Stimulated activated effector memory CD8-positive, alpha-beta T cell treated with anti-CD3 and anti-CD28 coated beads, Interleukin-12 subunit alpha, Interleukin-12 subunit beta, amount 100 ng/mL, for 72 hours (primary cell): ENCODE measurements around the gene CACNA1F.

Experiments used
- ATAC-seq: fragments of 150-1000 bp; cut with Tn5 transposase; 2 replicates; pipeline ENCODE4 v1.10.0; 2021
- DNase-seq, 2 donors: peaks; one replicate each; pipeline ENCODE4 v3.0.0; 2021 to 2022; ENCODE audit warnings: low spot score in 2 of 2
- H3K27ac Mint-ChIP-seq: one replicate; pipeline ENCODE4 v1.8.0; 2022; ENCODE audit warnings: mild to moderate bottlenecking, mixed read lengths
- H3K36me3 Mint-ChIP-seq: one replicate; pipeline ENCODE4 v1.8.0; 2022; ENCODE audit warnings: mild to moderate bottlenecking, mixed read lengths
- H3K4me1 Mint-ChIP-seq: one replicate; pipeline ENCODE4 v1.8.0; 2022; ENCODE audit warnings: mixed read lengths
- H3K4me3 Mint-ChIP-seq: one replicate; pipeline ENCODE4 v1.8.0; 2022; ENCODE audit warnings: mild to moderate bottlenecking, mixed read lengths
- H3K9me3 Mint-ChIP-seq: one replicate; pipeline ENCODE4 v1.8.0; 2022; ENCODE audit warnings: mixed read lengths

The CACNA1F gene

DNA sequence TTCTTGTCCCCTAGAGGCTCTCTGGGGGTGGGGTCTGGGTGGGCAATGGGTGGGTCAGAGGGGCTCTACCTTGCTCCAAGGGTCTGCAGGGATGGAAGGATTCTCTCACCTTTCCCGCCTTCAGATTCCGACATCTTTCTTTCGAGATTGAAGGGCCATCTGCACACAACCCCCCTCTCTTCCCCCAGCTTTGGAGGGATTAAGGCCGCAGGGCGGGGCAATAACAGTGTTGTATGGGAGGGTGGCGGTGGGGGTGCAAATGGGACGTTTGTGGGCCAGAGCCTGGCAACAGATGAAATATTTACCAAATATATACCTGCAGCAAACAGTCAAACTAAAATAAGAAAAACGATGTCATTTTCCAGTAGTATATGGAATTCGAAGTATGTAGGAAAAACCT lies at the start of gene CACNA1F:
Gene CACNA1F (minus strand): TSS at position 165 of the 400 bp plus-strand sequence. CDS start 31 bp downstream, at position 134.
- Mint-ChIP-seq H3K27ac (no peak within 1 kb of the TSS), H3K36me3 (peaks cover 16% of the 10 kb centered on the region), H3K9me3 (no peaks in the 10 kb centered on the region), H3K4me3 (no peak within 1 kb of the TSS), H3K4me1 (peaks cover 30% of the 10 kb centered on the region)
- no peak for DNase-seq
- ATAC-seq: no peak

DNA sequence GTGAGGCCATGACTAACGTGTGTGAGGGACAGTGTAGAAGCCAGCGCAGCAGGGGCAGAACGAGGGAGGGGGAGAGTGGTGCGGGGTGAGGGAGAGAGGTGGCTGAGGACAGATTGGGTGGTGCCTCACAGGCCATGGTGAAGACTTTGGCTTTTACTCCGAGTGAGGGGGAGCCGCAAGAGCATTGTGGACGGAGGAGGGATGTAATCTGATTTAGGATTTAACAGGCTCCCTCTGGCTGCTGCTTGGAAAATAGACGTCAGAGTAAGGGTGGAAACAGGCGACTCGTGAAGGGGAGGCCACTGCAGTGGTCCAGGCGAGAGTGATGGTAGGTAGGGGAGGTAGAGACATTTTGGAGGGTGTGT lies 49.5 kb upstream of the CACNA1F start:
- no peak overlapping the region for H3K4me3 Mint-ChIP-seq
- no peaks in the 10 kb centered on the region for H3K9me3 Mint-ChIP-seq
- peaks cover 34% of the 10 kb centered on the region for H3K4me1 Mint-ChIP-seq
- ATAC-seq: no peak
- no peak overlapping the region for H3K27ac Mint-ChIP-seq
- peaks cover 6% of the 10 kb centered on the region for H3K36me3 Mint-ChIP-seq
- no peak for DNase-seq

DNA sequence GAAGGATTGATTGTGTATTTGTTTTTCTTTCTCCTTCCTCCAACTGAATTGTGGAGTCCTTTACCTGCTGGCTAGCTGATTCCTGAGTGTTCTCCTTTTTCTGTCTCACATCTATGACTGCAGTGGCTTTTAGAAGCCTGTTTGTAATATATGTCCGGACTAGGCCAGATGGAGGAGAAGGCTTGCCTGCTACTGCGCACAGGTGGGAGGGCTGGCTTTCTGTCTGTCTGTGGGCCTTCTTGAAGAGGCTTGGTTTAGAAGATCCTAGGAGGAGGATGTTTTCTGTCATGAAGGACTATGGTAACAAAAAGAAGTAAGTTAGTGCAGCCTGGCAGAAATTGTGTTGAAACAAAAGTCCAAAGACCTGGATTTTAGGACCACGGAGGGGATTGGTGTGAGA lies 44.9 kb upstream of the CACNA1F start:
- ATAC-seq (no peak), DNase-seq (no peak)
- Mint-ChIP-seq H3K36me3 (peaks cover 25% of the 10 kb centered on the region), H3K4me1 (peaks cover 64% of the 10 kb centered on the region), H3K9me3 (no peaks in the 10 kb centered on the region), H3K4me3 (peak overlapping the region; percentile 80), H3K27ac (peak overlapping the region; percentile 93)

DNA sequence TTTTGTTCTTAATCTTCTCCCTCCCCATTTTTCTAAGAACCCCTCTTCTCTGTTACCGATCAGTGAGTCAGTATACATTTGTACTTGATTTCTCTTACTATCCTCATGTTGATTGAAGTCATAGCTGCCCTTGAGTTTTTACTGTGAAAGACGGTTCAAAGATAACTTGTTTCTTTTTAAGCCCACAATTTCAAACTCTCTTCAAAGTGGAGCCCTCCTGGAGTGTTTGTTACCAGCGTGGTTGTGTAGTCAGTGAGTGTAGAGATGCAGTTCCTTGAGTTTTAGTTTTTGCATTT lies 44.3 kb upstream of the CACNA1F start:
- ATAC-seq (peak; percentile 60), DNase-seq (no peak)
- no peaks in the 10 kb centered on the region for H3K9me3 Mint-ChIP-seq
- H3K36me3 Mint-ChIP-seq: peaks cover 30% of the 10 kb centered on the region
- peak overlapping the region; percentile 93 for H3K27ac Mint-ChIP-seq
- peaks cover 66% of the 10 kb centered on the region for H3K4me1 Mint-ChIP-seq
- peak overlapping the region; percentile 80 for H3K4me3 Mint-ChIP-seq

DNA sequence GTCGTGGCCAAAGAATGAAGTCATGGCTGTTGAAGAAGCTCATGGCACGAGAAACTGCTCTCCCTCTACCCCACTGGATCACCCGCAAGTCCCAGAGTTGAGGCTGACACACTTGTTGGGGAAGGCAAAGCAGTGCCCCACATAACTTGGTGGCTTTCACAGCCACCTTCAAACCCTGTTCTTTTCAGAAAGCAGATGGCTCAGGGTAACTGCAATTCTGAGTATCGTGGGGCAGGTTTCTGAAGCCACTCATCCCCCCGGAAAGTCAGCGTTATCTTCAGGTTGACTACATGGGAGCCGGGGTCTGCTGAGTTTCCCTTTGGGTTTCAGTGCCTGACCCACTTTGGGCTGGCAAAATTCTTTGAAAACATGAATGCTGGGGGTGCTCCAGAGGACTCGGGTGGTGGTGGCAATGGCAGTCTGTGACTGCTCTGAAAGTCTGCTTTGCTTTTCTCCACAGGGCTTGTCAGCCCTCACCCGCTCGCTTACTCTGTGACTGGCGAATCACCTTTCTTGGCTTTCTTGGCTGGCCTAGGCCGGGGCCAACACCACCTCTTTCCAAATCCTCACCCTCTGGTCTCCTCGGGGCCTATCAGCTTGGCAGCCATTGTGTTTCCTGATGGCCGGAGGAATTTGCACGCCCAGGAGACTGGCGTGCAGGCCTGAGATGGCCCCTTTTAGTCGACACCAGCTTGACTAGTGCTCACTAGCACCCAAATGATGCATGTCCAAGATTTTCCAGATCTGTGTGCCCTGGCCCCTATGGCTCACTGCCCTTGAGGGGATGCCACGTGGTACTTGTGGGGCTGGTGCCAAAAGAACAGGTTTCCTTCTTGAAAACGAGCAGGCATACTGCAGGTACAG lies 43.8 kb upstream of the CACNA1F start:
- peaks cover 31% of the 10 kb centered on the region for H3K36me3 Mint-ChIP-seq
- no peaks in the 10 kb centered on the region for H3K9me3 Mint-ChIP-seq
- ATAC-seq: peak; percentile 71
- peak in 1 of 2 donors; percentile 55 for DNase-seq
- peaks cover 62% of the 10 kb centered on the region for H3K4me1 Mint-ChIP-seq
- peak overlapping the region; percentile 93 for H3K27ac Mint-ChIP-seq
- H3K4me3 Mint-ChIP-seq: peak overlapping the region; percentile 80

DNA sequence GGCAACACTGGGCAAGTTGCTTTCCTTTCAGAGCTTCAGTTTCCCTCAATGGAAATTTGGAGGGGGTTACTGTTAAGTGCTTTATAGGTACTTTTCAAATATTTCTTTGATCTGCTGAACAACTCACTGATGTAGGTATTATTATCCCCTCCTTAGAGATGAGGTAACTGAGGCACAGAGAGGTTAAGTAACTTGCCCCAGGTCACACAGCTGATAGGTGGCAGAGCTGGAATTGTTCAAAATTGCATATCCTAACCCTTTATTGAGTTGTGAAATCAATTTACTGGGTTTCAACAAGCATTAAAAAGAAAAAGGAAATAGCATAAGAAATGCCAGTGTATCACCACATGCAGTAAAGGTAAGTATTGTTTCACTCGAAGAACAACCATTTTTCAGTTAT lies 43.1 kb upstream of the CACNA1F start:
- no peak for ATAC-seq
- Mint-ChIP-seq H3K27ac (peak overlapping the region; percentile 93), H3K9me3 (no peaks in the 10 kb centered on the region), H3K36me3 (peaks cover 34% of the 10 kb centered on the region), H3K4me1 (peaks cover 65% of the 10 kb centered on the region), H3K4me3 (peak overlapping the region; percentile 80)
- no peak for DNase-seq

DNA sequence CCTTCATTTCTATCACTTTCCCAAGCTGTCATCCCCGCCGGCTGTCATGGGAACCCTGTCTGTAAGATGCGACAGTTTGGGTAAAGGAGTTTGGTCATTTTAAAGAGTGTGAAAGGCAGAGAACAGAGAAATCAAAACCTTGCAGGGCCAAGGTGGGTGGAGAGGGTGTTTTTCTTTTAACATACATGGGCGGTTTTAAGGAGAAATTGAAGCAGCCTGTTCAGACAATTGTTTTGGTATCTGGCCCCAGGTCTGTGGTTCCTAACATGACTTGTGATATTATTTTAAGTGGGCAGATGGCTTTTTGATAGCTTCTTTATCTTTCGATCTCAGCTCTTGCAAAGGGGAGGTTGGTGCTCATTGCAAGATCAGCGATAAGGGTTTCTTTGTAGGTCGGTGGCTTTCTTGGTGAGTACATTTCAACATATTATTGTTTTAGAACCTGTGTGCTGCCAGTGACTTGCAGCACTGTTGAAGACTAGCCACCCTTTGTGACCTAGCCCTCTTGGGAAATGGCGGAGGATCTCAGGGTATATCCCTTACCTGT lies 40.1 kb upstream of the CACNA1F start:
- Mint-ChIP-seq H3K27ac (peak overlapping the region; percentile 93), H3K36me3 (peaks cover 51% of the 10 kb centered on the region), H3K4me3 (peak overlapping the region; percentile 80), H3K9me3 (no peaks in the 10 kb centered on the region), H3K4me1 (peaks cover 68% of the 10 kb centered on the region)
- peak in 1 of 2 donors; percentile 61 for DNase-seq
- peak; percentile 25 for ATAC-seq

DNA sequence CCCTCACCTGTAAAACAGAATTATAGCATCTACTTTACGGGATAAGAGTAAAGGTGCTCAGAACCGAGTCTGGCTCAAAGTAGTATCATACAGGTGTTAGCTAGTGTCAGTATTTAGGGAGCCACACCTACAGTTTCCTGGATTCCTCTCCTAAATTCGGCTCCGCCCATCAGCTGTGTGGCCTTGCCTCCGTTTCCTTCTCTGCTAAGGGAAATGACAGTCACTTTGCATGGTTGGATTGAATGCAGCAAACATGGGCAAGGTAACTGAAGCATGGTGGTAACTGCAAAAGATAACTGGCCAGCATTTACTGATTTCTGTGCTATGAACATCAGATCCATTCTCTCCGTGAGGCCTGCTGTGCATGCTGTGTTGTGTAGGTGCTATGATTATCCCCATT lies 39.3 kb upstream of the CACNA1F start:
- Mint-ChIP-seq H3K27ac (peak overlapping the region; percentile 93), H3K4me1 (peaks cover 68% of the 10 kb centered on the region), H3K9me3 (no peaks in the 10 kb centered on the region), H3K36me3 (peaks cover 48% of the 10 kb centered on the region), H3K4me3 (peak overlapping the region; percentile 80)
- ATAC-seq: no peak
- no peak for DNase-seq

DNA sequence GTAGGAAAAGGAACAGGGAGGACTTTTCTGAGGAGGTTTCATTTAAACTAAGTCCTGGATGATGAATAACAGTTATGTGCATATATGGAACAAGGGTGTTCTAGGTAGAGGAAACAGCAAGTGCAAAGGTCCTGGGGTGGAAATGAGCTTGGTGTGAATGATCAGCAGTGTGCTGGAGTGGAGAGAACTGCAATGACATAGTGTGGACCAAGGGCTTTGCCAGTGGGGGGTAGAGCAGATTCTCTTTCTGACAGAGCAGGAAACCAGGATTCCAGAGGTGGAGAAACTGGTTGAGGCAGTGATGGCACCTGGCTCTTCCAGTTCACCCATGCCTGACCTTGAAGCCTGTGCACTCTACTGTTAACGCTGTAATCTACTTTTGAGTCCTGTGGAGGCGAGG lies 38.2 kb upstream of the CACNA1F start:
- no peak for ATAC-seq
- Mint-ChIP-seq H3K9me3 (no peaks in the 10 kb centered on the region), H3K4me3 (peak overlapping the region; percentile 80), H3K4me1 (peaks cover 61% of the 10 kb centered on the region), H3K27ac (peak overlapping the region; percentile 91), H3K36me3 (peaks cover 40% of the 10 kb centered on the region)
- no peak for DNase-seq

DNA sequence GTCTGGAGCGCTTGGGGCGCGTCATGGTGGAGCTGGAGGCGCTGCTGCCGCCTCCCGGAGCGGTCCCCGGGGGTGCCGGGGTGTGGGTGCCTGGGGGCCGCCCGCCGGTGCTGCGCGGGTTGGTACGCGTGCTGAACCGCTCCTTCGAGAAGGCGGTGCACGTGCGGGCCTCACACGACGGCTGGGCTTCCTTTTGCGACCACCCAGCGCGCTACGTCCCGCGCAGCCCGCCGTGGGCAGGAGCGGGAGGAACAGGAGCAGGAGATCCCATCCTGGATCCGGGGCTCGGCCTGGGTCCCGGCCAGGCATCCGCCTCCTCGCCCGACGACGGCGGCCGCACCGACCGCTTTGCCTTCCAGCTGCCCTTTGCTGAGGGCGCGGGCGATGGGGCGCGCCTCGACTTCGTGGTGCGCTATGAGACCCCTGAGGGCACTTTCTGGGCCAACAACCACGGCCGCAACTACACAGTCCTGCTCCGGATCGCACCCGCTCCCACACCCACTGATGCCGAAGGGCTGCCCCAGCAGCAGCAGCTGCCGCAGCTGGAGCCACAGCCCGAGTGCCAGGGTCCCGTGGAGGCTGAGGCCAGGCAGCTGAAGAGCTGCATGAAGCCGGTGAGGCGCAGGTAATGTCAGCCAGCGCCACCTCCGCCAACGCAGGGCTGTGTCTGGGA lies 37.2 kb upstream of the CACNA1F start:
- ATAC-seq (no peak), DNase-seq (no peak)
- Mint-ChIP-seq H3K27ac (peak overlapping the region; percentile 96), H3K4me1 (peaks cover 55% of the 10 kb centered on the region), H3K4me3 (peak overlapping the region; percentile 80), H3K36me3 (peaks cover 40% of the 10 kb centered on the region), H3K9me3 (no peaks in the 10 kb centered on the region)

DNA sequence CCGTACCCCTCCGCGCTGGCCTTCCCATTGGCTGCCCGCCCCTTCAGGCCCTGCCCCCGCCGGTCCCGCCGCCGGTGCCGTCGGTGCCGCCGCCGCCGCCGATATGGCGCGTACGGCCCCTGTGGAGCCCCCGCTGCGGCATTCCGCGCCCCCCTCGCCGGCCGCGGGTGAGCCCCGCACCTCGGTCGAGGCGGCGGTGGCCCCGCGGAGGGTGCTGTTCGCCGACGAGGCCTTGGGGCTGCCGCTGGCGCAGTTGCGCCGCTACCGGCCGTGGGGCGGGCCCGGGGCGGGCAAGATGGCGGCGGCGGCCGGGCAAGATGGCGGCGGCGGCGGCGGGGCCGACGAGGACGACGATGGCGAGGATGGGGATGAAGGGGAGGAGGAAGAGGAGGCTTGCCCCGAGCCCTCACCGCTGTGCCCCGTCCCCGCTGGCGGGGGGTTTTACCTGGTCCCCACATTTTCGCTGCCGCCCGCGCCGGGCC lies 36.7 kb upstream of the CACNA1F start, which contains the start of gene PPP1R3F:
Gene PPP1R3F (plus strand): TSS at position 27 of the 482 bp plus-strand sequence. CDS start 77 bp downstream, at position 104.
- DNase-seq: no peak
- H3K4me1 Mint-ChIP-seq: peaks cover 53% of the 10 kb centered on the region
- H3K36me3 Mint-ChIP-seq: peaks cover 40% of the 10 kb centered on the region
- H3K9me3 Mint-ChIP-seq: no peaks in the 10 kb centered on the region
- peak within 1 kb of the TSS; percentile 80 for H3K4me3 Mint-ChIP-seq
- peak; percentile 17 for ATAC-seq
- peak within 1 kb of the TSS; percentile 96 for H3K27ac Mint-ChIP-seq

DNA sequence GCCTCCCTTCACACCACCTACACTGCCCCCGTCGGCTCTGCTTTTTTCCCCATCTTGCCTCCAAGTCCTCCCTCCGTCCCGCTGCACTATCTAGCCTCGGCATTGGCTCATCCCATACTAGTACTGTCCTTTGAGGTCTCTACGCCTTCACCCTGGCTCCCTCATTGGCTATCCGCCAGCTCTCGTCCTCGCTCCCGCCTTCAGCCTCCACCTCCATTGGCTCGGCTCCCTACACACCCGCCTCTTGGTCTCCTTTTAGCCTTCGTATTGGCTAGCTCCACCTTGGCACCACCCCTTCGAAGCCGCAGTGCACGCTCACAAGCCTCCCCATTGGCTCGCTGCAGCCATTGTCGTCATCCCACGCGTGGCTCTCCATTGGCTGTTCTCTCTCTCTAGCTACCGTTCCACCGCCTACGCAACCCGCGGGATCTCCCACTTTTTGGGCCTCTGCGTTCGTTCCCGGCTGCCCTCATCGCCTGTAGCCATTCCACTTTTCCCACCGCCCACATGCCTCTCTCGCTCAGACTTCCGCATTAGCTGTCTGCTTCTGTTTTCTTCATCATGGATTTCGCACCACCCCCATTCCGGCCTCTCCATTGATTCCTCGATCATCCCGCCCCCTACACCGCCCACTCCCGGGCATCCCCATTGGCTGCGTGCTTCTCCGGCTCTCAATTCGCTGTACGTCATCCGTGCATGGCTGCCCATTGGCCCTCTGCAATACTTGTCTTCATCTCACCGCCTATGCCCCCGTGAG lies 36.0 kb upstream of the CACNA1F start:
- Mint-ChIP-seq H3K9me3 (no peaks in the 10 kb centered on the region), H3K4me3 (peak overlapping the region; percentile 80), H3K4me1 (peaks cover 50% of the 10 kb centered on the region), H3K36me3 (peaks cover 41% of the 10 kb centered on the region), H3K27ac (peak overlapping the region; percentile 96)
- peak; percentile 70 to 92 for DNase-seq
- peak; percentile 88 for ATAC-seq

DNA sequence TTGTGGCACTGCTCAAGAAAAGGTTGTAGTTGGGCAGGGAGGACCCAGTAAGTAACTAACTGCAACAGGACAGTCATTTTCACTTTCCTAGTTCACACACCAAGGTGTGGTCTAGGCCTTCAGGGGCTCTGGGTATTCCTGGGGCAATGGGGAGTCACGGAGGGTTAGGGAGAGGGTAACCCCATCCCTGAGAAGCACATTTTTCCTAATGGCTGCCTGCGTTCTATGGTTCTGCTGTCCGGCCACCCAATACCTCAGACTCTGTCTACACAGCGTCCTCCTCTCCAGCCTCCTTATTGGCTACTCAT lies 35.5 kb upstream of the CACNA1F start:
- Mint-ChIP-seq H3K9me3 (no peaks in the 10 kb centered on the region), H3K27ac (peak overlapping the region; percentile 96), H3K4me1 (peaks cover 52% of the 10 kb centered on the region), H3K4me3 (peak overlapping the region; percentile 80), H3K36me3 (peaks cover 44% of the 10 kb centered on the region)
- ATAC-seq (no peak), DNase-seq (no peak)

DNA sequence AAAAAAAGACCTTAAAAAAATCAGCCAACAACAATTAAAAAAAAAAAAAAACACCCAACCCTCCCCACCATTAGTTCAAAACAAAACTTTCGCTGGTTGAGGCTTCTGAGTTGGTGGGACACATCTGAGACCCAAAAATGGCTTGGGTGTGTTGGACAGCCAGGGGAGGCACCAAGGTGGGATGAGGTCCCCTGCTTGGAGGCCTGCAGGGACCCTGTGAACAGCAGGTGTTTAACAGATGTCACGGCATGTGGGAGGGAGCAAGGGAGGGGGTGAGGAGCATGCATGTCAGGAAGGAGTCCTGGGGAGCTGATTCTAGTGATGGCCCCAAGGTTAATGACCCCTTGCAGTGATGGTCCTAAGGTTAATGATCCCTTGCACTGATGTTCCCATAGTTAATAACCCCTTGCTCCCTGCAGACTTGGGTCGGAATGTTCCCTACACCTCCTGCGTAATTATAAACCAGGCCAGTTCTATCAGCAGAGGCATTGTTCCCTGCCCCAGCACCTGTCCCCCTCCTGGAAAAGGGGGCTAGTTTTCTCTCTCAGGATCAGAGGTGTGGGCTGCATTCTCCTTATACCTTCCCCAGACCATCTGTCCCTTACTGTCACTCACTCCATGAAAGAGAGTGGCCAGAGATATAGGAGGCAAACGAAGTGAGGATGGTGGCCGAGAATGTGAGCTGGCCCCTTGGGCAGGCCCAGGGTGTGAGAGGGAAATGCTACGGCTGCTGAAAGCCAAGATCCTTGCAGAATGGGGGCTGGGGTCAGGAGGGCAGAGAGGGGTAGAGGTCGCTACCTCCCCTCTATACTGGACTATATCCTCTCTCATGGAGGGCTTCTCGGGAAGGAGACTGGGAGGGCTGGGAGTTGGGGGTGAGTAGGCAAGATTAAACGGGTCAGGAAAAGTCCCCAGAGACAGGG lies 33.6 kb upstream of the CACNA1F start:
- no peak for DNase-seq
- Mint-ChIP-seq H3K4me3 (peak overlapping the region; percentile 80), H3K27ac (no peak overlapping the region), H3K4me1 (peaks cover 51% of the 10 kb centered on the region), H3K9me3 (no peaks in the 10 kb centered on the region), H3K36me3 (peaks cover 47% of the 10 kb centered on the region)
- no peak for ATAC-seq
